ENCODE measurements around the gene RGS10. TPM values are rescaled to one million over a fixed set of nuclear protein-coding genes. Genes with fewer than 3 reads are reported as not detected.

RGS10 gene
- total and polyA plus RNA-seq, 2 of the 8 experiments (the other 6 are each of a cell fraction or from before 2014, with no cell fraction given): 5.5 to 13.1 TPM

DNA sequence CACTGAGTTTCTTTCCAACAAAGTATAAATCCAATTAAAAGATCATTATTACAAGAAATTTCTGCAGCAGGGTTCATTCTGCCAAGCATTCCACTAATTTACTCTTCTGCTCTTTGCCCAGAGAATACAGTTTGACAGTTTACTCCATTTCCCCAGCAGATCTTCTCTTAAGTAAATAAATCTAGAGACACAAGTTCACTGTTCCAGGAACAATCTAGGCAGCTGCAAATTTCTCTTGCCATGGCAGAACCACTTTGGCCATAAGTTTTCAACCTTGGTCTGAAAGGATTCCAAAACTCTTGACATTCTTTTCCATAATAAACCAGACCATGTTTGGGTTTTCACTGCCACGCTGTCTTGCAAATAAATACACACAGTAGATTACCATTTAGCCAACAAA is 11.5 kb downstream of the RGS10 start:
- TF ChIP-seq MAFK (IDR thresholded peaks at IDR 0.05; ENCODE audit: low read depth, low read length): no peak
- no peak for TF ChIP-seq HDAC6 (IDR thresholded peaks at IDR 0.05; ENCODE audit: low read depth, low read length)
- no peak for TF ChIP-seq FOSL1 (IDR thresholded peaks at IDR 0.05; ENCODE audit: insufficient read depth, low read depth, low read length)
- no peak for TF ChIP-seq SP1 (IDR thresholded peaks at IDR 0.05; ENCODE audit: low read depth, low read length)
- no peak for TF ChIP-seq EZH2 (IDR thresholded peaks at IDR 0.05; ENCODE audit: low read depth, low read length, severe bottlenecking)
- no peak for TF ChIP-seq JUND (IDR thresholded peaks at IDR 0.05; ENCODE audit: low read length)
- TF ChIP-seq, protein P1, sequence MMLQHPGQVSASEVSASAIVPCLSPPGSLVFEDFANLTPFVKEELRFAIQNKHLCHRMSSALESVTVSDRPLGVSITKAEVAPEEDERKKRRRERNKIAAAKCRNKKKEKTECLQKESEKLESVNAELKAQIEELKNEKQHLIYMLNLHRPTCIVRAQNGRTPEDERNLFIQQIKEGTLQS (IDR thresholded peaks at IDR 0.05; ENCODE audit: insufficient read depth, low read depth, low read length): no peak
- TF ChIP-seq YY1 (IDR thresholded peaks at IDR 0.05; ENCODE audit: low read depth, low read length): no peak
- TF ChIP-seq, protein P2, sequence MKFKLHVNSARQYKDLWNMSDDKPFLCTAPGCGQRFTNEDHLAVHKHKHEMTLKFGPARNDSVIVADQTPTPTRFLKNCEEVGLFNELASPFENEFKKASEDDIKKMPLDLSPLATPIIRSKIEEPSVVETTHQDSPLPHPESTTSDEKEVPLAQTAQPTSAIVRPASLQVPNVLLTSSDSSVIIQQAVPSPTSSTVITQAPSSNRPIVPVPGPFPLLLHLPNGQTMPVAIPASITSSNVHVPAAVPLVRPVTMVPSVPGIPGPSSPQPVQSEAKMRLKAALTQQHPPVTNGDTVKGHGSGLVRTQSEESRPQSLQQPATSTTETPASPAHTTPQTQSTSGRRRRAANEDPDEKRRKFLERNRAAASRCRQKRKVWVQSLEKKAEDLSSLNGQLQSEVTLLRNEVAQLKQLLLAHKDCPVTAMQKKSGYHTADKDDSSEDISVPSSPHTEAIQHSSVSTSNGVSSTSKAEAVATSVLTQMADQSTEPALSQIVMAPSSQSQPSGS (IDR thresholded peaks at IDR 0.05; ENCODE audit: low read length): no peak
- no peak for TF ChIP-seq POLR2A (IDR thresholded peaks at IDR 0.05; ENCODE audit: control extremely low read depth in 1 of 2, low read depth in 2 of 2, low read length in 2 of 2)
- TF ChIP-seq BCL11A (IDR thresholded peaks at IDR 0.05; ENCODE audit: low read depth in 2 of 2, low read length in 2 of 2): no peak
- TF ChIP-seq TCF12 (IDR thresholded peaks at IDR 0.05; ENCODE audit: low read depth, low read length): no peak
- no peak for TF ChIP-seq TAF7 (optimal IDR thresholded peaks at IDR 0.05; ENCODE audit: borderline replicate concordance, low read depth, low read length)
- H3K36me3 ChIP-seq (ENCODE audit: control insufficient read depth in 2 of 4, insufficient read depth in 4 of 4, low read length in 3 of 4): no peaks in the 10 kb centered on the region; a peak in 1 of 8 replicates
- H3K27ac ChIP-seq (ENCODE audit: low read depth, low read length): no peak overlapping the region
- FAIRE-seq (no peak), DNase-seq (ENCODE audit: low read depth in 1 of 2, low spot score in 2 of 2) (no peak)
- no peak overlapping the region for H2BK15ac ChIP-seq (ENCODE audit: low read length)
- H3K9me3 ChIP-seq (ENCODE audit: insufficient read depth in 2 of 2, low read depth in 1 of 2, low read length in 1 of 2): no peaks in the 10 kb centered on the region
- H3K4me1 ChIP-seq (replicated peaks in 1 of 4; ENCODE audit: control insufficient read depth in 3 of 4, insufficient read depth in 4 of 4, low read length in 3 of 4): peaks cover 0 to under 1% (median 0%) of the 10 kb centered on the region in 4 experiments; a peak in 1 of 7 replicates
- H4K5ac ChIP-seq (ENCODE audit: insufficient read length, low read depth, low read length): no peak overlapping the region
- H3K27me3 ChIP-seq (replicated peaks in 1 of 4; ENCODE audit: control insufficient read depth in 3 of 4, extremely low read depth in 1 of 4, insufficient read depth in 3 of 4, low read length in 3 of 4): no peaks in the 10 kb centered on the region
- ChIA-PET POLR2A (ENCODE audit: partially characterized antibody) (interaction anchor here (1.6 kb wide), 1 partner anchor 22 kb away, joined by 3 read pairs; no protein-coding TSS in a partner anchor), CTCF (ENCODE audit: partially characterized antibody) (interaction anchor here (0.5 to 1.3 kb wide), 3 partner anchors 18 to 332 kb away, joined by 3 to 4 read pairs (median 3); no protein-coding TSS in a partner anchor)
- H3K14ac ChIP-seq (ENCODE audit: insufficient read length): no peak overlapping the region
- 73% methylated on average over 1 of the region's 1 CpG; no CpG with 5 or more reads in 1 of the 2 experiments for WGBS, 2 experiments (ENCODE audit: extremely low coverage in 1 of 2, insufficient coverage in 1 of 2, insufficient read length in 1 of 2, insufficient replicate concordance in 2 of 2, low coverage in 1 of 2, low lambda C conversion rate in 2 of 2, missing lambda C conversion rate in 1 of 2)
- H2BK20ac ChIP-seq (ENCODE audit: low read length): no peak overlapping the region
- no peaks in the 10 kb centered on the region for H3K23me2 ChIP-seq (ENCODE audit: low read depth, low read length)
- H3K4ac ChIP-seq (replicated peaks; ENCODE audit: insufficient read length, low read depth, low read length): no peak overlapping the region
- no peaks in the 10 kb centered on the region for H3K79me2 ChIP-seq (ENCODE audit: control insufficient read depth in 1 of 2, insufficient read depth in 2 of 2, low read length in 2 of 2)
- no peak overlapping the region for H3K4me3 ChIP-seq (ENCODE audit: extremely low read depth in 1 of 4, insufficient read depth in 2 of 4, low read depth in 3 of 4, low read length in 4 of 4)
- H3K56ac ChIP-seq (replicated peaks; ENCODE audit: insufficient read length, low read depth, low read length): no peak overlapping the region
- H2AK5ac ChIP-seq (ENCODE audit: low read depth, low read length): no peak overlapping the region
- H2BK120ac ChIP-seq (replicated peaks; ENCODE audit: low read depth, low read length): no peak overlapping the region
- no peak overlapping the region for H3K9ac ChIP-seq (replicated peaks in 1 of 4; ENCODE audit: extremely low read depth in 1 of 4, low read depth in 3 of 4, low read length in 3 of 4)
- no peak overlapping the region for H3K23ac ChIP-seq (ENCODE audit: insufficient read length)
- no peak overlapping the region for H2BK5ac ChIP-seq (ENCODE audit: low read depth, low read length)
- H4K20me1 ChIP-seq (replicated peaks in 1 of 2; ENCODE audit: control insufficient read depth in 1 of 2, insufficient read depth in 2 of 2, low read length in 2 of 2): no peaks in the 10 kb centered on the region
- H3K79me1 ChIP-seq (ENCODE audit: low read depth, low read length): no peaks in the 10 kb centered on the region
- no peak overlapping the region for H4K8ac ChIP-seq (ENCODE audit: extremely low read depth, insufficient read depth, low read length)
- H3K18ac ChIP-seq (ENCODE audit: extremely low read depth, low read length): no peak overlapping the region
- no peak overlapping the region for H3K4me2 ChIP-seq (ENCODE audit: insufficient read depth in 1 of 2, low read depth in 2 of 2, low read length in 2 of 2)
- H4K91ac ChIP-seq (replicated peaks; ENCODE audit: insufficient read length, low read length): no peak overlapping the region
- no peak overlapping the region for H2BK12ac ChIP-seq (ENCODE audit: low read depth, low read length)
- no peak overlapping the region for H2AFZ ChIP-seq (ENCODE audit: low read length)

Measured in H1 (cell line).